Measurements from ENCODE around the gene KLHDC4.
"Not testable (repeated sequence)": the region's sequence is repeated elsewhere in the genome, so short reads cannot be mapped to it uniquely, and the experiment has no call there.

The KLHDC4 gene

GRCh38 chr16:87741700-87742415 is 23.9 kb downstream of the KLHDC4 start:
- no peak for DNase-seq

- DNase-seq, result no peak
These were observed 24.8 kb downstream of the KLHDC4 start for GRCh38 chr16:87740909-87741424.

DNA sequence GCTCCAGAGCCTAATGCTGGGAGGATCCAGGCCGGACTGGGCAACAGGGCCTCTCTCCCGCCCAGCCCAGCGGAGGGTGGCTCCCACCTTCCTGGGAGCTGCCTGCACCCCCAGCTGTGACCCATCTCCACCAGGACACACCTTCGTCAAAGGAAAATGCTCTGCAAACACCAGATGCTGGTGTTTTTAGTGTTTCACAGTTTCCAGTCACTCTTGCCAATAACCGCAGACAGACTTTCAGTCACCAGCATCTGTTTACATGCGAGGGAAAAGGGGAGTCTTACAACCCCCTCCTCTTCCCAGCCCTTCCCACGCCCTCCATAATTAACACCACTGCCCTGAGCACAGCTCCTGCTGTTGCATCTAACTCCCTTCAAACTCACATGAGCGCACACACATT is 25.3 kb downstream of the KLHDC4 start:
- DNase-seq, result no peak

GRCh38 chr16:87739801-87740200 is 26.0 kb downstream of the KLHDC4 start:
- no peak for DNase-seq

GRCh38 chr16:87736008-87736382 is 29.8 kb downstream of the KLHDC4 start:
- no peak for DNase-seq

- no peak for DNase-seq
These were observed 30.3 kb downstream of the KLHDC4 start for GRCh38 chr16:87735270-87736007.

DNA sequence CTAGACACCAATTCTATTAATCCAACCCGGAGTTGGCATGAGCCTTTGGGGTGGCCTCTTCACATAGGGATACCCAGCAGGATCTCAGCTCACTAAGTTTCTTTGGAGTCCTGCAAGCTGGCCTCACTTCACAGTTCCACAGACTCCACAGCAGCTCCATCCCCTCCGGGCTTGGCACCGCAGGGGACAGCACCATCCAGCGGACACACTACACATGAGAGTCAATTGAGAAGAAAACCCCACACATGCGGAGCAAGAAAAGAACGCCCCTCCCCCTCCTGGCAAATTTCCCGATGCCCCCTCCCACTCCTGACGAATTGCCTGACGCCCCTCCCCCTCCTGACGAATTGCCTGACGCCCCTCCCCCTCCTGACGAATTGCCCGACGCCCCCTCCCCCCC is 31.1 kb downstream of the KLHDC4 start:
- no peak for DNase-seq

- no peak for DNase-seq
These were observed 32.6 kb downstream of the KLHDC4 start for GRCh38 chr16:87733190-87733589.

DNA sequence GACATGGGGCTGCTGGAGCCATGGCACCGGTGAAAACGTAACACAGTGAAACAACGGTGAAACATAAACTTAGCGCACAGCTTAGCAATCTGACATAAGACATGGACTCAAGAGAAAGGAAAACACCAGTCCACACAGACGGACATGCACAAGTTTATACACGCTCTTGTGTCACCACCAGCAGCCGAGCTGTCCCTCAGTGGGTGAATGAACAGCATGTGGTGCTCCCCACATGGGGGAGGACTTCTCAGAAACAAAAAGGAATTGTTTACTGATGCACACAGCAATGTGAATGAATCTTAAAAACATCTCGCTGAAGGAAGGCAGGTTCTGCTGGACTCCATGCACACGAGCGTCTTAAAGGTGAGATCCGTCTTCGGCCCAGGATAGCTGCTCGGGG is 34.2 kb downstream of the KLHDC4 start:
- DNase-seq, result no peak

GRCh38 chr16:87729266-87729954 is 36.4 kb downstream of the KLHDC4 start:
- no peak for DNase-seq

DNA sequence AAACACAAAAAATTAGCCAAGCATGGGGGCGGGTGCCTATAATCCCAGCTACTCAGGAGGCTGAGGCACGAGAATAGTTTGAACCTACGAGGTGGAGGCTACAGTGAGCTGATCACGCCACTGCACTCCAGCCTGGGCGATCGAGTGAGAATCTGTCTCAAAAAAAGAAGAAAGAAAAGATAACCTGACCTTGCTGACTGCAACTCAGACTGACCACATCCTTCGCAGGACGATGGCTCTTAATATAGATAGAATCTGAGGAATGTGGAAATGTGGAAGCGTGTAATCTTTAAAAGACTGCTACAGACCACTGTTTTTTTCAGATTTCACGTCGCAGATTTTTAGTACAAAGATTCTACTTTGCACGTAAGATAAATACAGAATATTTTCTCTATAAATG is 37.8 kb downstream of the KLHDC4 start:
- no peak for DNase-seq

DNA sequence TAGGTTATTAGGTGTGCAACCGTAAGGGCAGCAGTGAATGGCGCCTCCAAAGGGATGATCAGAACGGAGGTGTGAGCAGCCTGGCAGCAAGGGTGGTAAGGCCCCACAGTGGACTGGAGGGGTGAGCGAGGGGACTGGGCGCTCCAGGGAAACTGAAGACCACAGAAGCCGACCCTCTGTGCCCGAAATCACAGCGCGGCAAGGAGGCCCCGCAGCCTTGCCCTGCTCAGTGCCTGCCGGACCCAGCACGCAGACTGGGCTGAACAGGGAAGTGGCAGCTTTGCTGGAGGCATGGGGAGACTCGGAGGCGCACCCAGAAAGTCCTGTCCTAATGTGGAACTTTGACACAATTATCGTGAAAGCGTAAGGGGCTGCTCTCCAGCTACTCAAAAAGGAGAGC is 38.4 kb downstream of the KLHDC4 start:
- no peak for DNase-seq

DNA sequence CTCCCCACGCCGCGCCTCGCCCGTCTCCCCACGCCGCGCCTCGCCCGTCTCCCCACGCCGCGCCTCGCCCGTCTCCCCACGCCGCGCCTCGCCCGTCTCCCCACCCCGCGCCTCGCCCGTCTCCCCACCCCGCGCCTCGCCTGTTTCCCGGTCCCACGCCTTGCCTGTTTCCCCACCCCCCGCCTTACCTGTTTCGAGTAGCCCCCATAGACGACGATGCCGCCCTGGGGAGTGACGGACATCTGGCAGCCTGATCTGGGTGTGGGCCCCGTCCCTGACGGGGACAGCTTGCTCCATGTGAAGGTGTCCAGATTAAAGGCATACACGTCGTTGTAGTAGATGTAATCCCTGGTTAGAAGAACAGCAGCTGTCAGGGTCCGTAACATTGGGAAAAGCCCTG is 39.2 kb downstream of the KLHDC4 start:
- DNase-seq, result not testable (repeated sequence)

- DNase-seq, result no peak
These were observed 40.1 kb downstream of the KLHDC4 start for GRCh38 chr16:87725596-87726235.

GRCh38 chr16:87724490-87725291 is 41.1 kb downstream of the KLHDC4 start:
- DNase-seq, result no peak

GRCh38 chr16:87723226-87723623 is 42.6 kb downstream of the KLHDC4 start:
- DNase-seq, result no peak

GRCh38 chr16:87722590-87723225 is 43.1 kb downstream of the KLHDC4 start:
- DNase-seq, result no peak

- no peak for DNase-seq
These were observed 43.9 kb downstream of the KLHDC4 start for GRCh38 chr16:87721622-87722585.

DNA sequence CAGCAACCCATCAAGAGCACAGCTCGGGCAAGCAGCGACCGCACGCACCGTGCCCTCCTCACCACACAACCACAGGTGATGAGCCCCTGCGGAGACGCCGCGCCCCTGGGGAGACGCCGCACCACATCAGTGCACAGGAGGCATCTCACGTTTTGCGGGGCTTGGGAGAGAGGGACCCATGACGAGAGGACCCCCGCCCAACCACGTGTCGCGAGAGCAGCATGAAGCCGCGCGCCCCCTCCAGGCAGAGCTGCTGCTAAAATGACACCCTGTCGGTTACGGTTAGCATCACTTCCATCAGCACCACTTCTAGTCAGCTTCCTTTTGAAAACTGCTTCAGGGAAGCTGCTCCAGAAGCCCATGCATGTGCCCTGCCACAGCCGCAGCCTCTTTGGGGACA is 45.3 kb downstream of the KLHDC4 start:
- no peak for DNase-seq

- not testable (repeated sequence) for DNase-seq
These were observed 47.0 kb downstream of the KLHDC4 start for GRCh38 chr16:87718831-87719230.

DNA sequence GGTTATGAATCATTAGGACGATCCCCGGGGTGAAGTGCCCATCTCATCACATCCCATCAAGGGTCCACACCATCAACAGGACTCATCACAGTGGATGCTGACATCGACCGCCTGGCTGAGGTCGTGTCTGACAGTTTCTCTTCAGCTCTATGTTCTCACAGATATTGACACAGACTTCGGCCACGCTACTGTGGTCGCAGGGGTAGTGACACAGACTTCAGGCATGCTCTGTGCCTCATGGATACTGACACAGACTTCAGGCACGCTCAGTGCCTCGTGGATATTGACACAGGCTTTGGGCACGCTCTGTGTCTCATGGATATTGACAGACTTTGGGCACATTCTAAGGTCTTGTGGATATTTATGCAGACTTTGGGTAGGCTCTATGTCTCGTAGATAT is 50.1 kb downstream of the KLHDC4 start:
- no peak for DNase-seq
